KG1 (cell line): ENCODE data around the gene MYH6.
"Not testable (repeated sequence)": the region's sequence is repeated elsewhere in the genome, so short reads cannot be mapped to it uniquely, and the experiment has no call there.

ENCODE experiments used
- DNase-seq: peaks from one replicate; lab custom pipeline; 2025; lab: John Stamatoyannopoulos, UW

Gene MYH6

GRCh38 chr14:23407516-23408306 lies at the start of gene MYH6:
TSS of gene MYH6 (minus strand) at chr14:23408273. CDS start at chr14:23407223, 1,050 bp downstream.
- DNase-seq, result no peak

DNA sequence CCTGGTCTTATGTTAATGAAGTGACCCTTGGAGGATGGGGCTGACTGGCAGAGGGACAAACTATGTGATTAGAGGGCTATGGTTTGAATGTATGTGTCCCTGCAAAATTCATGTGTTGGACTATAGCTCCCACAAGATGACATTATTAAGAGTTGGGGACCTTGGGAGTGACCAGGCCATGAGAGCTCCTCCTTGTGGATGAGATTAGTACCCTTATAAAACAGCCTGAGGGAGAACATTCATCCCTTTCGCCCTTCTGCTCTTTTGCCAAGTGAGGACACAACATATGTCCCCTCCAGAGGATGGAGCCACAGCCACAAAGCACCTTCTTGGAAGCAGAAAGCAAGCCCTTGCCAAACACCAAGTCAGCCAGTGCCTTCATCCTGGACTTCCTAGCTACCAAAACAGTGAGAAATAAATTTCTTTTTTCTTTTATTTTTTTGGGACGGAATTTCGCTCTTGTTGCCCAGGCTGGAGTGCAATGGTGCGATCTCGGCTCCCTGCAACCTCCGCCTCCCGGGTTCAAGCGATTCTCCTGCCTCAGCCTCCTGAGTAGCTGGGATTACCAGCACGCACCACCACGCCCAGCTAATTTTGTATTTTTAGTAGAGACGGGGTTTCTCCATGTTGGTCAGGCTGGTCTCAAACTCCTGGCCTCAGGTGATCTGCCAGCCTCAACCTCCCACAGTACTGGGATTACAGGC lies 49.0 kb upstream of the MYH6 start:
- DNase-seq, result not testable (repeated sequence)

GRCh38 chr14:23454445-23454856 lies 46.4 kb upstream of the MYH6 start:
- DNase-seq, result no peak

DNA sequence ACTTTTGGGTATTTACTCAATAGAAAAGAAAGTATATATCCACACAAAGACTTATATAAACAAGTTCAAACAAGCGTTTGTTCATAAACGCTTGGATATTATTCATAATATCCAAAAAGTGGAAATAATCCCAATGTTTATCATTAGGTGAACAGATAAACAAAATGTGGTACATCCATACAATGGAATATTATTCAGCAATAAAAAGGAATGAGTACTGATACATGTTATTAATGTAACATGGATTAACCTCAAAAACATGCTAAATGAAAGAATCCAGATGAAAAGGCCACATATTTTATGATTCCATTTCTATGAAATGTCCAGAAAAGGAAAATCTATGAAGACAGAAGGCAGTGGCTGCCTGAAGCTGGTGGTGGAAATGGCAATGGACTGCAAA lies 44.2 kb upstream of the MYH6 start:
- no peak for DNase-seq

DNA sequence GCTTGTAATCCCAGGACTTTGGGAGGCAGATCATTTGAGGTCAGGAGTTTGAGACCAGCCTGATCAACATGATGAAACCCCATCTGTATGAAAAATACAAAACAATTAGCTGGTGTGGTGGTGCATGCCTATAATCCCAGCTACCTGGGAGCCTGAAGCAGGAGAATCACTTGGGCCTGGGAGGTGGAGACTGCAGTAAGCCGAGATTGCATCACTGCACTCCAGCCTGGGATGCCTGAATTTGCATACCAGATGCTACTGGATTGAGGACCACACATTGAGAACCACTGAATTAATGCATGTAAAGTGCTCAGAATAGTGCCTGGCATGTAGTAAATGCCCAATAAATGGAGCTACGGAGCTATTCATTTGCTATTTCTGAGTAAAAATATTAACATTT lies 42.3 kb upstream of the MYH6 start:
- DNase-seq, result no peak

DNA sequence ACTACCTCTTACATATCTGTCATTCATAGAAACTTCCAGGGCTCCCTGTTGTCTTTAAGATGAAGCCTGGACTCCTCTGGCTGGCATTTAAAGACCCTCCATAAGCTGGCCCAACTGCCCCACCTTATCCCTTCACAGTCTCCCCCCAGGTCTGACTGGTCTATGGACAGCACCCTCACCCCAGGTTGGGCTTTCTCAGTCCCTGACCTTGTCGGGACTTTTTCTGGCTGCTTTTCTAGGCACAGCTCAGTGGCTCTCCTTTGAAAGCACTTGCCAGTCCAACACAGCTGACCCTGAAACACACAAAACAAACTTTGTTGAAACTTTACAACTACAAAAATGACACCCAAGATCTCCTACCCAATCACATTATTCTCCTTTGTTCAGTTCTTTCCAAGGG lies 41.2 kb upstream of the MYH6 start:
- DNase-seq, result no peak

DNA sequence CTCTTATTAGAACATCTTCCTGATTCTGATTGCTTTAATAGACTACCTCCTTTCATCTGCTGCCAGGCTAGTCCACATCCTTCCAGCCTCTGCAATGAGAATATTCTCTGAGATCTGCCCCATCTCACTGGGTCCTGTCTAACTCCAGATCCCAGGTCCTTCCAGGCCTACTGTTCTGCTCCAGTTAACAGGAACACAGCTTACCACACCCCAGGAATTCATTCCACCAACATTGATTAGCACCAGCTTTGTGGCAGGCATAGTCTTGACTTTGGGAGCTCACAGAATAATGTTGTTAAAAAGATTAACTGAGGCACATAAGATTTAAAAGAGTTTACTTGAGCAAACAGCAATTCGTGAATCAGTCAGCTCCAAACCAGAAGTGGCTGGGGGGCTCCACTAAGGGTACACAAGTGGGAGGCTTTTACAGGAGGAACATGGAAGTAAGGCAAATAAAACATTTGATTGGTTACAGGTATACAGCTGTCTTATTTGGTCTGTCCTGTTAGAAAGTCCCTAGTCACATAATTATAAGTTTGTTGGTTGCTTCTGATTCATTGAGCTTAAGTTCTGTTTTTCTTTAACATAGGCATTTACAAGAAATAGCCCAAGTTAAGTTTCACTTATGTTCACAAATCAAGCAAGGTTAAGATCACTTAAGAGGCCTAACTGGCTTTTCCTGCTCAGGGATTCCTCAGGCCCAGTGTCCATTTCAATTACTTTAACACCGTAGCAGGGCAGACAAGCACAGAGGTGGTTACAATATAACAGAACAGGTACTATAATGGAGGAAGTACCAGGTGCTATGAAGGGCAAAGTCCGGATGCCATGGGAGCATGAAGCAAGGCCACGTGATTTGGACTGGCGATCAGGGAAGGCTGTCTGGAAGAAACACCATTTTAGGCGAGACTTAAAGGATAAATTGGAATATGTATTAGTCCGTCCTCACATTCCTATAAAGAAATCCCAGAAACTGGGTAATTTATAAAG lies 39.6 kb upstream of the MYH6 start:
- DNase-seq, result no peak

GRCh38 chr14:23446291-23446851 lies 38.3 kb upstream of the MYH6 start:
- no peak for DNase-seq

GRCh38 chr14:23445773-23446172 lies 37.7 kb upstream of the MYH6 start:
- DNase-seq, result no peak

DNA sequence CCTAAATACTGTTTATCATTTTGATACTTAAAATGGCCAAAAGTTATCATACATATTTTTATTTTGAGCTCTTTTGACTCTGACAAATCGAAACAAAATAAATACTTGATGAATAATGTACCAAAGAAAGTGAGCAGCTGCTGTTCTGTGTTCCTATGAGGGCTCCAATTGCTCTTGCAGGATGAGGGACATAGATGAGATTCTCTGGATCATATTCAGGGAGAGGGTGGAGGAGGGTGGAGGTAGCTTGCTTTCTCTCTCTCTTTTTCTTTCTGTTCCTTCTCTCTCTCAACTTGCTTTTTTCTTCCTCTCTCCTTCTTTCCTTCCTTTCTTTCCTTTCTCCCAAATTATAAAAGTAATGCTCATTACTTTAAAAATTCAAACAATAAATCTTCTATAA lies 36.2 kb upstream of the MYH6 start:
- DNase-seq, result no peak

DNA sequence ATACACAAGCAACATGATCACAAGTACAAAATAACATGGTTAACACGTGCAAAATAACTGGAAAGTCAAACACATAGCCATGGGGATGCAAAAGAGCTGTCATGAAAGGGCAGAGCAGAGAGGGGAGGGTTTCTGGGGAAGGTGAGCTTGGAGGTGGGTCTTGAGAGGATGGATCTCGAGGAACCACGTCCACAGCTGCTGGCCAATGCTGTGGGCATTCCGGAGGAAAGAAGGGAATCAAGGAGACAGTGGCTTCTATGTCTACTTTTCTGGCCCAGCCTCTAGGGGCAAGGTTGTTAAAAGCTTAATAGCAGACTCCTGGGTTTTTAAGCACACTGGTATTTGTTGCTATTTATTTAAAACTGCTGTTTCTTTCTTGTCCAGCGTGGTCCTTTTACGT lies 35.8 kb upstream of the MYH6 start:
- DNase-seq, result no peak

- no peak for DNase-seq
Measured at GRCh38 chr14:23443411-23443812, 35.3 kb upstream of the MYH6 start.

- DNase-seq, result no peak
Measured at GRCh38 chr14:23442721-23443356, 34.8 kb upstream of the MYH6 start.

DNA sequence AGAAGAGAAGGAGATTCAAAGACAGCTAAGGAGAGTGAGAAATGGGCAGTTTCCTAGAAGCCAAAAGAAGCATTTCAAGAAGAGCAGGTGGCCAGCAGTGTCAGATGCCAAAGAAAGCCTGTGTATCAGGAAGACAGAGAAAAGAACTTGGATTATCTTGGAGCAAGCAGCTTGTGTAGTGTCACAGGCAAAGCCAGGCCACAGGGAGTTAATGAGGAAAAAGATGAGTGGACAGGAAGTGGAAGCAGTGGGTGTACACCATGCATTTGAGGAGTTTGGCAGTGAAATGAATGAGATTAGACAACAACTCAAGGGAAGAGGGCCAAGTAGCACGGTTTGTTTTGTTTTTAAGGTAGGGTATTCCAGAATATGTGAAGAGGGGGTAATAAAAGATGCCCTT lies 33.0 kb upstream of the MYH6 start:
- no peak for DNase-seq

DNA sequence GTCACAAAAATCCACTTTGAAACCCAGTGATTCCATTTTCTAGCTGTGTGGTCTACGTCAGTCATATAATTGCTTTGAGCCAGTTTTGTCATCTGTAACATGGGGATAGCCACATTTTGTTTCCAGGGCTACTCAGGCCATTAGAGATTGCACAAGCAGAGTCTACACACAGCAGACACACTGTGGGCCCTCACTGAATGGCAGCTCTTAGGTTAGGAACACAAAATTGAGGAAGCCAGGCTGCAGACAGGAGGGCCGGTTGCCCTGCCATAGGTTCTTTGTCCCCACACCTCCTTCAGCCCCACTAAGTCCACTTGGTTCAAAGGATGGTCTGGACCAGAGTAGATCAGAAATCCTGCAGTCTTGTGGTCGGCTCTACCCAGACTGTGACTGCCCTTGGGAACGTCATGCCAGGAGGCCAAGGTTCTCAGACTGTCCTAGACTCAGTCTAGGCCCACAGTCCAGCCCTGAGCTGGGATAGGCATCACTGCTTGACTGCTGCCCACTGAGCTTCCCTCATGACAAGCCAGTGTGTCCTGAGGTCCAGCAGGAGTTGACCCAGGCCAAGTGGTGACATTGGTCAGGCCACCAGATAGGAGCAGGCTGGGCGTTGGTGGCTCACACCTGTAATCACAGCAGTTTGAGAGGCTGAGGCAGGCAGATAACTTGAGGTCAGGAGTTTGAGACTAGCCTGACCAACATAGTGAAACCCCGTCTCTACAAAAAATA lies 31.2 kb upstream of the MYH6 start:
- DNase-seq, result no peak

DNA sequence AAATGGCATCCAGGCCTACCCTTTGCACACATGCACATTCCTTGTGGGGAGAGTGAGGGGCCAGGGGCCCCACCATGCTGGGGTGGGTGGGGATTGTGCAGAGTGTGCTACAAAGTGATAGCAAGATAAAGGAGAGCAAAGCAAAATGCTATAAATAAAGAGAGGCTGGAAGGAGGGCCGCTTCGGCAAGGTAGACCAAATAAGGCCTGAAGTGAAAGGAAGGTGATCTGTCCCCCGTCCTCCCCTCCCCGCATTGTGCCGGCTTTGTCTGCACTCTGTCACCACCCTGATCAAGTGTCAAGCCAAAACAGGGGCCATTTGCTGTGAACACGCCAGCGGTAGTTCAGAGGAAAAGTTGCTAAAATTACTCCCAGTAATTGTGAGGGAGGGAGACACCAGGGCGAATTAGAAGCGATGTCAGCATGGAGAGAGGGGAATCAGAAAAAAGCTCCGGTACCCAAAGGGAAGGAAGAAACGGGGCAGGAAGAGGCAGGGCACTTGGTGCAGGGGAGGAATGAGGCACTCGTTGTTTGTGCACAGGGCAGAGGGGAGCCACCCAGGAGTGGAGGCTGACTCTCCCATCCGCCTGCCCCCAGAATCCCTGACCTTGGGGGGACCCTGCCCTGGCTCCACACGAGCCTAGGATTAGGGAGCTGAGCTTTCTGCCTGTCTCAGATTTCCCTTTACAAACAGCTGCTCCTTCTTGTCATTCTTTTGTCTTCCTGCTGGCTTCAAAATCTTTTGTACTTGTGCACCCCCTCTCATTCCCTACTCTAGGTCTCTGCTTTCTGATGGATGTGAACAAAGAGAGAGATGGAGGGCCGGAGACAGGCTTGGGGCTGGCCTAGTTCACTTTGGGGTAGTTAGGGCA lies 30.3 kb upstream of the MYH6 start:
- DNase-seq, result no peak

DNA sequence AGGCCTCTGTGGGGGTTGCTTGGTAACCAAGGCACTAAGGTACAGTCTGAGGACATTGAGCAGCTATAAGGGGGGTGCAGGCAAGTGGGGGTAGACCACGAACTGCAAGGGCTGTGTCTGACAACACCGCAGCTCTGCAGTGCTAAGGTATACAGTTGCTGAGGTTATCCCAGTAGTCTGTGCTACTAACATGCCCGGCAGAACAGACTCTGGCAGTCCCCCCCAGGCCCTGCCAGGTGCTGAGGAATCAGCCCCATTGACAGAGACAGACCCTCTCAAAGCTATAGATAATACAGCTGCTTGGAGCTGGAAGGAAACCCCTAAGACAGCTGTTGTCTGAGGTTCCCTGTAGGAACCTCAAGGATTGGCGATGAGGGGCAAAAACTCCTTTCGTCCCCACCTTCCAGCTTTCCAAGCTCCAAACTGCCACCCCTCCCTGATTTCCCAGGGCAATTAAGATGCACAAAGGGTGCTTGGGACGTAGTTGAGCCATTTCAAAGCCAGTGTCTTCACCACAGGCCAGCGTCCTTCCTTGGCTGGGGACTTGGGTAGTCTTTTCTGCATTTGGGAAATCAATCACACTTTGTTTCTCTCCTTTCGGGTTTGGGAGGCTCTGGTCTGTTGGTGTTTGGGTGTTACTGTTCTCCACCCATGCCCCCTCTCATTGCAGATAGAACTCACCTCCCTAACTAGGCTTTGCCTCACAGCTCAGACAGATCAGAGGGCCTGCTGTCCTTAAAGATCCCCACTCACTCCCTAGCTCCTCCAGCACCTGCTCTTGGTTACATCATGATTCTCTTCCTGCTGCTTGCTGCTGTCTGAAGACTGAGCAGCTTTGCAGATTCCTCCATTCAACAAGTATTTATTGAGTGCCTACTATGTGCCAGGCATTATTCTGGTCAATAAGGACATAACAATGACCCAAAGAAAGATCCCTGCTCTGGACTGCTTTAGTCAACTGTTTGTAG lies 29.3 kb upstream of the MYH6 start:
- DNase-seq, result no peak

GRCh38 chr14:23436327-23437132 lies 28.5 kb upstream of the MYH6 start:
- DNase-seq, result no peak
